Right hindlimb (tissue), 1 donor: ENCODE measurements around the gene GNL1.

Source experiments
- DNase-seq: peaks from one replicate; pipeline ENCODE4 v3.0.0-alpha.2; 2018

The GNL1 gene

GRCh38 chr6:30570263-30570662, 14.0 kb upstream of the GNL1 start:
- no peak for DNase-seq

DNA sequence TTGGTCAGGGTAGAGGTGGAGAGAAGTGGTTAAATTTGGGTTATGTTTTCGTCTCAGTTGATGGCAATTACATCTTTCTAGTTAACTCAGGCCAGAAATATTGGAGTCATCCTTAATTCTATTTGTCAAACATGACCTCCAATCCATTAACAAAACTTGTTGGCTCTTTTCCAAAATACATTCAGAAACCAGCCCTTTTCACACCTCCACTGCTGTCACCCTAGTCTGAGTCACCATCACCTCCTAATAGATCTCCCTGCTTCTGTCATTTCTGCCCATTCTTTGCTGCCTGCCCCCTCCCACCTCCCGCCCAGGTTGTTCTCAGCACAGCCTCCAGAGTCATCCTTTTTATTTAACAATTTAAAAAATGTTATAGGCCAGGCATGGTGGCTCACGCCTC, 12.0 kb upstream of the GNL1 start:
- DNase-seq, result no peak

DNA sequence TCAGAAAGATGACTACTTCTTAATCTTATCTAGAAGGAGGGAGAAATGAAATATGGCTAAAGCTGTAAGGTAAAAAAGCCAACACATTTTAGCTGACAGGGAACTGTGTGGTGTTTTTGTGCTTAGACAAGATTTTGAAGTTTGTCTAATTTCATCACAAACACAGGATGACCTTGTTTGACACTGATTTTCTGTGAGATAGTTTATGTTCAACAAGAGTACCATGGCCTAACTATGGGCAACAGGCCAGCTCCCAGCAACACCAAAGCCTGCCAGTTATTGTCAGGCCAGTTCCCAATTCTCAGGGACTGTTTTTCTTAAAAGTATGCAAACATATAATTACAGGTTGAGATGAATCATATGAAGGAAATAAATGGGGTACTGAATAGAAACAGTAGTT, 9.5 kb upstream of the GNL1 start:
- DNase-seq, result no peak

DNA sequence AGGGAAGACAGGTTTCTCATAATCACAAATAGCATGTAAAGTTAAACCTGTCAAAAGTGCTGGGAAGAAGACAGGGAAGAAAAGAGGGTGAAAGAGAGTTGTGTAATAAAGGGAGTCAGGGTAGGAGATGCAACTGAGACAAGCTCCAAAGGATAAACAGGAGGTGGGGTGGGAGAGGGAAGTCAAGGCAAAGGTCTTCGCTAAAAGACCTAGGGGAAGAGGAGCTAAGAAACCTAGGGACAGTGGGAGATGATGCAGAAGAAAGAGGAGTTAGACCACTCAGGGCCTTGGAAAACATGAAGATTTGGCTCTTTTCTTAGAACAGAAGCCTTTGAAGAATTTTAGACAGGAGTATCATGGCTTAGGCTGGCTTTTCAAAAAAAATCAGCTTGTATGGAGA, 7.8 kb upstream of the GNL1 start:
- no peak for DNase-seq

GRCh38 chr6:30562470-30563425, 6.5 kb upstream of the GNL1 start:
- DNase-seq, result no peak

DNA sequence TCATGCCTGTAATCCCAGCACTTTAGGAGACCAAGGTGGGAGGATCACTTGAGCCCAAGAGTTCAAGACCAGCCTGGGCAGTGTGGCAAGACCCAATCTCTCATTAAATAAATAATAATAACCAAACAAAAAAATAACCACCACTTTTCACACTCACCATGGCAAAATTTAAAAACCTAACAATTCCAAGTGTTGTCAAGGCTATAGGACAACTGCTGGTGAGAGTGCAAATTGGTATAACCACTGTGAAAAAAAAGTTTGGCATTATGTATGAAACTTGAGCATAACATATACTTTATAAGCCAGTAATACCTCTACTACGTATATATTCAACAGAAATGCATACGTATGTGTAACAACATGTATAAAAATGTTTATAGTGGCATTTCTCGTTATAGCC, 4.6 kb upstream of the GNL1 start:
- DNase-seq, result no peak

GRCh38 chr6:30557683-30557981, 1.3 kb upstream of the GNL1 start:
- no peak for DNase-seq

GRCh38 chr6:30556906-30557682, 805 bp upstream of the GNL1 start, which contains the start of gene PRR3:
Gene PRR3 (plus strand): TSS chr6:30557295. CDS start chr6:30557345, 50 bp downstream.
- DNase-seq, result peak; percentile 93

DNA sequence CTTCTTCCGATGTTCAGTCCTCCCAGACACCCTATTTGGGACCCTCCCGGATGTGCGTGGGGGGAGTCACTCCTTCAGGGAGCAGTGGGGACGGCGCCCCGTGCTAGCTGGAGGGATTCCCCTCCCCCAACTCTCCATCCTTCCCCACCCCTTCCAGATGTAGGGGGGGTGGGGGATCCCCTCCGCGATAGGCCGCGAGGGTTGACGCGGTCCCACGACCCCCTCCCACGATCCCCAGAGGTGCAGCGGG, 548 bp downstream of the GNL1 start:
- DNase-seq, result peak; percentile 87

DNA sequence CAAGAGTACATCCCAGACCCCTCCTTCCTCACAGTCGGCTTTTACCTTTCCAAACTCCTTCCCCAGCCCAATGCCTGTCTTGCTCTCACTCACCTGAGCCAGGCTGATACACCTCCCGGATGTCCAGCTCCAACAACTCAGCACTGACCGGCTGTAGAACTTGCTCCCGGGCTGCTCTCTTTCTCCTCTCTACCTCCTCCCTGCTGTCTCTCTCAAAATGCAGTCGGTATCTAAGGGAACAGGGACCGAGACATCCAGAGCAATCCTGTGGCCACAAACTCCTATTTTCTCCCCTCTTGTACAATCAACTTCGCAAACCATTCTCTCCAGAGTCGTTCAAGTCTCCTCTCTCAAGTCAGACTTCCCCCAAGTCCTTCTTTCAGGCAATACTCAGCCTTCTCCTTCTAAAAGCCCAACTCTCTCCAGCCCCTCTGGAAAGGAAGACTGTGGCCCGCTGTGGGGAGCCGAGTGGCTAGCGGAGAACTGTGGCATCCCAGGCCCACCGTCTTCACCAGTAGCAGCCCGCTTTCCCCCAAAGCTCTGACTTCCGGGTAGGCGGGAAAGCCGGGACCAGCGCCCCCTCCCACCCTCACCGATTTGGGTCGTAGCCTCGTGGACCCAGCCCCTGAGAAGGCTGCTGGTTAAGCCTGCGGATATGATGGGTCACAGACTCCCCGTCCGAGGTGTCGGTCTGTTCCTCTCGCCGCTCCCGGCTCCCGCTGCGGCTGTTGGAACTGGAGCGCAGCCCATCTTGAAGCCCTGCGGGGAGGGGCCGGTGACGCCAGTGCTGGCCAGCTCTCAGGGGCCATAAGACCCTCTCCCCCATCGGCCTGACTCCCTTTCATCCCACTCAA, 1.1 kb downstream of the GNL1 start:
- DNase-seq, result peak; percentile 77

DNA sequence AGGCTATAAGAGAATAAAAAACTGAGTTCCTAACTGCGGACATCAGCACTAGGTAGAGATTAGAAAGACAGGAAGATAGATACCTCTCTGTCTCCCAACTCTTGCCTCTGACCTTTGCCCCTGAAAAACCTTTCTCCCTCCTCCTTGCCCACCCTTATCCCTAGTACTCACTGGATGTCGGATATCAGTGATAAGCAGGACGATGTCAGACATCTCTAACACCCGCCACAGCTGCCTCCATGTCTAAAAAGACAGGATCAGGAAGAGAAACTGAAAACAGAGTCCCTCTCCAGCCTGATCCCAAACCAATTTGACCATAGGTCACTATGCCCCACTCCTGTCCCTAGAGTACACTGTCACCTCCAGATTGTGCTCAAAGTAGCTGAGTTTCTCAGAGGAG, 1.9 kb downstream of the GNL1 start:
- DNase-seq, result no peak

DNA sequence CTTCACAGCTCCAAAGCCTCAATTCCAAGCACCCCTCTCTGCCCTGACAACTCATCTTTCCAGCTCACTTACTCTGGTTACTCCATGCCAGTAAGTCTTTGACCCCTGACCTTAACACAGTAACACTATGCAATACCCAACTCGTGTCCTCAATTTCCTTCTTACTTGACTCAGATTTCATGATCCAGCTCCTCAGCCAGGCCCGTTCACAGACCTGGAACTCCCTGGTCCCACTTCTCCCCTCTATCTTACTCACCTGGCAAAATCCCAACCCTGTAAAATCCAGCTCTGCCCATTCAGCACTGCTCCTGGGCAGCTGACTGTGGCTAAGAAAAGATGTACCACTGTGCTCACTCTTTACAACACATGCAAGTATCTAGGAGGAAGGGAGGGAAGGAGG, 7.9 kb downstream of the GNL1 start:
- no peak for DNase-seq

- DNase-seq, result no peak
Observed at GRCh38 chr6:30547454-30547853, 8.8 kb downstream of the GNL1 start.

DNA sequence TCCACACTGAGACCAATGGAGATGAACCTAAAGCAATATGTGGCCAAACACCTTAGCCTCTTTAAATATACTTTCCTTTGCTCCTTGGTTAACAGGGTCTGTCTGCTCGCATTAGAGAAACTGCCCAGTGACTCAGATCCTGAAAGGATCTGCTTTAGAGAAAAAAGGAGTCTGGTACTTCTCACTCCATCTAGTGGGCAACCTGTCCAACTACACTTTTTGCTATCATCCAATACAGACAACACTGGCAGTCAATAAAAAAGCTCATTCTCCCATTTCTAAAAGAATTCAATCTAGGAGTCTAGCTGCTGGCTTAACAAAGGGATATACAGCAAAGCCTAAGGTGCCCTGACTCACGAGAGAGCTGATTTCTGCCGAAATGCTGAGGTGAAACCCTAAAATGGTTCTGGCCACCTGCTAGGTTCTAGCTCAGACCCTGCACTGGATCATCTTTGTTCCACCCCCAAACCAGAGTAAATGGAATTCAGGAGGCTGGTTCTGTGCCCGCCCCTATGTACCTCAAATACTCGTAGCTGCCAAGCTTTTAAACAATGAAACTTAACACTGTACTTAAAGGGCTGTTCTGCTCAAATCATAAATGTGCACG, 11.5 kb downstream of the GNL1 start:
- DNase-seq, result no peak

DNA sequence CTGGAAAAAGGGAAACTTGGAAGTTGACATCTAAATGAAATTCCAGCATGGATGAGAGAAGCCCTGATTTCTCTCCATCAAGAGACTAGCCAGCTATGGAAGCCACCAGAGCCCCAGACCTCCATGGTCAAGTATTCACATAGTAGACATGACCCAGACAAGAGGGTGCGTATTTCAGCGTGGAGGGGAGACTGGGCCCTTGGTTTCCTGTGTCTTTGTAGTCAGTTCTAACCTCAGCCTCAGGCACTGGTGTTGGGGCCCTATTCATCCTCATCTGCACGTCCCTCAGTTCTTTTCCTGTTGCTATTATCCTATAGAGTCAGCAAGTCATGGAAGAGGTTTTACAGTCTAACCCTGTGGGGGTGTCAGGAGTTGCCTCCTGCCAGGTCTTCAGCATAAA, 12.5 kb downstream of the GNL1 start:
- no peak for DNase-seq

GRCh38 chr6:30542915-30543314, 13.4 kb downstream of the GNL1 start:
- no peak for DNase-seq

DNA sequence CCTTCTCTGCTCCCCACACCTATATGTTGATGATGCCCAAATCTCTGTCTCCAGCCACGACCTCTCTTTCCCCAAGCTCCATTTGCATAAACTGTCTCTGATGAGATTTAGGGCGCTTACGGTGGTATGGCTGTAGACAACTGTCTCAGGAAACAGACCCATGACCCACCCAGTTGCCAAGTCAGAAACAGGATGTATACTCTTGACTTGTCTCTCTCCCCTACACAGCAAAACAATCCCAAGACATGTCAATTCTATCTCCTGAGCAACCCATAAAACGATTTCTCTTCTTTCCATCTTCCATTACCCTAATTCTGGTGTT, 13.9 kb downstream of the GNL1 start:
- DNase-seq, result no peak

DNA sequence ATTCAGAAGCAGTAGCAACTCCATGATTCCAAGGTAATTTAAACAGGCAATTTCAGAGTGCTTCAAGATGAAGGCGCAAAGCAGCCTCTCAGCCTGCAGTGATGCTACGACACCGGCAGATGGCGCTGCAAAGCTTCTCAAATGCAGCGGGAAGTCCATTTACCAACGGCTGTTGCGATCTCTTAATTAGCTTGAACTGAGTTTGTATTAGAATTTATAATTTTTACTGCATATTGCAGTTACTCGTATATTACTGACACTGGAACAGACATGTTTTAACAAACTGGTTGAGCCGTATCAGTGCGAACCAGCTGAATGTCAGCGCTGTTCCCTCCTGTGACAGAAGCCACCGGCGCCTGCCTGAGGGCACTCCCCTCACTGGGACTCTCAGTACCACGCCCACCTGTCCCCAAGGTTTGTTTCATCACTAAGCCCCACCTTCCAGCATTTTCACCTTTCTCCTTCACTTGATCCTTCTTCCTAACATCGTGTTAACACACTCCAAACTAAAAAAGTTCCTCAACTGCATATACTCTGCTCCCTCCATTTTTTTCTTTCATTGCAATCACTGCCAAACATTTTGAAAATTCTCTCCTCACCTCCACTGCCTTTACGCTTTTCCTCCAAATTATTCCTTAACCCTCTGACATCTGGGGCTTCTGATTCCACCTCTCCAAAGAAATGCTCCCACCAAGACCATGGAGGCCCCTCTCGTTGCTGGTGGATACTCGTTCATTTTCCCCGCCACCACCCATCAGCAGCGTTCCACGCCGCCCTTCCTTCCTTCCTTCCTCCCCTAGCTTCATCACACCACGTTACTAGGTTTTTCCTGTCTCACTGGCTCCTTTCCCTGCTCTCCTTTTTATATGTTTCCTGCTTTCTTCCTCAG, 14.5 kb downstream of the GNL1 start:
- peak; percentile 79 for DNase-seq

DNA sequence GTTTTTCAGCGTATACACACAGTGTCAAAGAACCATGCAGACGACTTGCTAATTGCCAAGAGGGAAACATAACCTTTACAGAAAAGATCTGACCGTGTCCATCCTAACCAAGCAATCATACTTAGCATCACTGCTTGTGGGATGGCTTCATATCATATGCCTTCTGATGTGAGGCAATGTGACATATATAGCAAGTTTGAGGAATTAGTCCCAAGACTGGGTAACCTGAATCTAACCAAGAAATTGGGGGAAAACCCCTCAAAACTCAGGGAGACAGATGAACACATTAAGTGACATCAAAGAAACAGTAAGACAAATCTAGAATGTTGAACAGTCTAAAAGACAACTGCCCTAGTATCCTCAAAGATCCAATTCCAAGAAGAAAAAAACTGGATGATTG, 18.4 kb downstream of the GNL1 start:
- DNase-seq, result no peak

- no peak for DNase-seq
Observed at GRCh38 chr6:30533460-30534294, 22.6 kb downstream of the GNL1 start.

DNA sequence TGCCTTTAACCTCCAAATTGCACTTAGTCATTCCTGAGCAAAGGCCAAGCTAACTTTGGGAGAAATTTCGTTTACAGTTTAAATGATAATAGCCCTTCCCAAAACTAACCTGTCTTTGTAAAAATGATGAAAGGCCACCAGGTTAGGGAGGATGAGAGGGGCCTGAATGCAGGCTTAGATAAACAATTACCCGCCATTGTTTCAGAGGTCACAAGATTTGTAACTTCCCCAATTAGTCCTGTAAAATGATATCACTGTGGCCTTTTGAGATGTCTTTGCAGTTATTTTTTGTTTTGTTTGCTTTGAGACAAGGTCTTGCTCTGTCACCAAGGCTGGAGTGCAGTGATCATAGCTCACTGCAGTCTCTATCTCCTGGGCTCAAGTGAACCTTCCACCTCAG, 26.3 kb downstream of the GNL1 start:
- DNase-seq, result no peak
